Right cardiac atrium (tissue), 5 donors: ENCODE results near the gene PARPBP. TPM values are rescaled to one million over a fixed set of nuclear protein-coding genes. Genes with fewer than 3 reads are reported as not detected.
A peak's percentile ranks its signal among the peaks of the same experiment; 100 is the strongest.
"Not testable (repeated sequence)": the region's sequence is repeated elsewhere in the genome, so short reads cannot be mapped to it uniquely, and the experiment has no call there.

Experiments used
- ATAC-seq, 2 donors: fragments of 200-7000 bp; cut with Tn5 transposase; one replicate each; pipeline versions ENCODE4 v1.8.0 to v1.9.1; 2020; ENCODE audit warnings: moderate library complexity in 2 of 2, mild to moderate bottlenecking in 1 of 2
- DNase-seq, 3 donors: peaks; one replicate each; pipeline ENCODE4 v3.0.0-alpha.2; 2020
- H3K27ac ChIP-seq: one replicate; pipeline ENCODE4 v1.5.1; 2013; ENCODE audit warnings: mild to moderate bottlenecking, low read length, control low read depth, moderate library complexity
- H3K27me3 ChIP-seq: one replicate; pipeline ENCODE4 v1.6.1; 2013; ENCODE audit not compliant: control insufficient read depth, insufficient read depth
- H3K4me1 ChIP-seq: one replicate; pipeline ENCODE4 v1.6.1; 2013; ENCODE audit warnings: low read length; ENCODE audit not compliant: control insufficient read depth, insufficient read depth
- H3K4me3 ChIP-seq: one replicate; pipeline ENCODE4 v1.5.1; 2013; ENCODE audit warnings: low read length, control low read depth
- H3K9me3 ChIP-seq: one replicate; pipeline ENCODE4 v1.6.1; 2013; ENCODE audit warnings: low read length; ENCODE audit not compliant: control insufficient read depth
- whole genome bisulfite sequencing: extraction: QIAGEN DNeasy Blood & Tissue Kit; methylation state at CpG from one replicate; pipeline ENCODE4 v1.1.7; 2013; 5-methylcytosine and 5-hydroxymethylcytosine counted together
- intact Hi-C, 4 donors: fragments of 100-400 bp; cut with DNase I; formaldehyde crosslinking; loops; one replicate each; pipeline versions ENCODE4 v1.11.0 to v1.14.0; 2022 to 2023
- long read RNA-seq, 4 donors: library from polyadenylated mRNA; unstranded; transcript quantifications; one replicate each; pipeline ENCODE4 v2.0.0, GENCODE V29; 2020 to 2021
- polyA plus RNA-seq: library from polyadenylated mRNA; stranded (reverse); fragments of 200-250 nt; gene quantifications from one replicate; pipeline ENCODE4 v1.2.3, GENCODE V29; 2013
- total RNA-seq, 4 donors: library from RNA; stranded (reverse); fragmentation: NEBNext Ultra II Directional; extraction: Animal tissue kit (Norgen Biotek cat#: 25700); gene quantifications; one replicate each; pipeline ENCODE4 v1.2.1, GENCODE V29; 2021
- donor health status: healthy with polysubstance abuse.
- donor health status: DM: no; HTN: yes; CAD: no.
- donor health status: DM: no; HTN: no; CAD: no.
- donor health status: DM: no; HTN: yes; CAD: no; lungs with severe emphysema.
- donor health status: DM: yes; HTN: yes; CAD: no.

Gene PARPBP, protein sequence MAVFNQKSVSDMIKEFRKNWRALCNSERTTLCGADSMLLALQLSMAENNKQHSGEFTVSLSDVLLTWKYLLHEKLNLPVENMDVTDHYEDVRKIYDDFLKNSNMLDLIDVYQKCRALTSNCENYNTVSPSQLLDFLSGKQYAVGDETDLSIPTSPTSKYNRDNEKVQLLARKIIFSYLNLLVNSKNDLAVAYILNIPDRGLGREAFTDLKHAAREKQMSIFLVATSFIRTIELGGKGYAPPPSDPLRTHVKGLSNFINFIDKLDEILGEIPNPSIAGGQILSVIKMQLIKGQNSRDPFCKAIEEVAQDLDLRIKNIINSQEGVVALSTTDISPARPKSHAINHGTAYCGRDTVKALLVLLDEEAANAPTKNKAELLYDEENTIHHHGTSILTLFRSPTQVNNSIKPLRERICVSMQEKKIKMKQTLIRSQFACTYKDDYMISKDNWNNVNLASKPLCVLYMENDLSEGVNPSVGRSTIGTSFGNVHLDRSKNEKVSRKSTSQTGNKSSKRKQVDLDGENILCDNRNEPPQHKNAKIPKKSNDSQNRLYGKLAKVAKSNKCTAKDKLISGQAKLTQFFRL
- 1 to 10 TPM in 1 of 4 donors, under 1 TPM in 3; 0.47 to 1.3 (median 0.81) TPM for total RNA-seq
- 0.43 TPM for polyA plus RNA-seq
- long read RNA-seq, donor 1, partial matches to known transcripts, result 0 of 3 reads
- long read RNA-seq, donor 1, other reads (novel, unspliced or antisense), result 3 of 3 reads
- long read RNA-seq, donor 2, result 0 reads
- long read RNA-seq, donor 3, partial matches to known transcripts, result 1 of 3 reads
- long read RNA-seq, donor 3, other reads (novel, unspliced or antisense), result 1 of 3 reads
- long read RNA-seq, donor 4, result 0 reads

GRCh38 chr12:102119674-102120563 lies at the start of gene PARPBP, which contains the start of gene NUP37:
Gene PARPBP, plus strand, starts transcription at chr12:102120183. Its CDS starts 3,706 bp downstream, at chr12:102123889.
Gene NUP37, minus strand, starts transcription at chr12:102120114. Its CDS starts 1,596 bp downstream, at chr12:102118518.
- ATAC-seq, result peak; percentile 100
- H3K27me3 ChIP-seq, result no peaks in the 10 kb centered on the region
- peak within 1 kb of the TSS; percentile 80 for H3K4me3 ChIP-seq
- WGBS, result under 1% methylated on average over 62 of the region's 62 CpGs
- peak; percentile 91 to 97 (median 96) for DNase-seq
- H3K4me1 ChIP-seq, result peaks cover 3% of the 10 kb centered on the region
- intact Hi-C loops, result no loop called here
- no peaks in the 10 kb centered on the region for H3K9me3 ChIP-seq
- H3K27ac ChIP-seq, result peak within 1 kb of the TSS; percentile 79

- not testable (repeated sequence) for H3K4me1 ChIP-seq, ATAC-seq
Measured at GRCh38 chr12:102072092-102072491, 47.9 kb upstream of the PARPBP start.

DNA sequence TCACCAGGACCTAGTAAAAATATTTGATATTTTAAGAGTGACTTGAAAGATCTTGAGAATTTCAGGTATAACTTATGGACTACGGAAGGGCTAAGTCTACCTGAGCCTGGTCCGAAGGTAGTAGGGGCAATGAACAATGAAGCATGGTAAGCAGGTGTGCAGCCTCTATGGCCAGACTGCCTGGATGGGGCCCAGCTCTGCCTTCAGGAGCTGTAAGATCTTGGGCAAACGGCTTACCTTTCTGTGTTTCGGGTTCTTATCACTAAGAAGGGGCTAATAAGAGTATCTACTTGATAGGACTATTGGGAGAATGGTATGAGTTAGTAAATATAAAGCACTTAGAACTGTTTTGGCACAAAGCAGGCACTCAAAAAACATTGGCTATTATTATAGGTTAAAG lies 39.1 kb upstream of the PARPBP start:
- intact Hi-C loops, result no loop called here
- no peak overlapping the region for H3K27ac ChIP-seq
- H3K4me3 ChIP-seq, result no peak overlapping the region
- H3K4me1 ChIP-seq, result no peaks in the 10 kb centered on the region
- H3K27me3 ChIP-seq, result no peaks in the 10 kb centered on the region
- DNase-seq (no peak), ATAC-seq (no peak)
- no peaks in the 10 kb centered on the region for H3K9me3 ChIP-seq
- WGBS, result 95% methylated on average over 4 of the region's 4 CpGs

More at GRCh38 chr12:102072092-102072491, 47.9 kb upstream of the PARPBP start:
- H3K9me3 ChIP-seq, H3K27me3 ChIP-seq, DNase-seq, H3K4me3 ChIP-seq, H3K27ac ChIP-seq, intact Hi-C loops: not testable (repeated sequence)
- 89% methylated on average over 7 of the region's 7 CpGs for WGBS

- H3K27me3 ChIP-seq, intact Hi-C loops, H3K9me3 ChIP-seq, H3K4me3 ChIP-seq, ATAC-seq, H3K4me1 ChIP-seq, H3K27ac ChIP-seq: not testable (repeated sequence)
- 98% methylated on average over 38 of the region's 38 CpGs for WGBS
- DNase-seq, result peak in 1 of 3 donors; percentile 34
Measured at GRCh38 chr12:102089228-102089835, 30.7 kb upstream of the PARPBP start.

GRCh38 chr12:102093319-102093718 lies 26.7 kb upstream of the PARPBP start:
- no peaks in the 10 kb centered on the region for H3K4me1 ChIP-seq
- H3K27me3 ChIP-seq, result no peaks in the 10 kb centered on the region

DNA sequence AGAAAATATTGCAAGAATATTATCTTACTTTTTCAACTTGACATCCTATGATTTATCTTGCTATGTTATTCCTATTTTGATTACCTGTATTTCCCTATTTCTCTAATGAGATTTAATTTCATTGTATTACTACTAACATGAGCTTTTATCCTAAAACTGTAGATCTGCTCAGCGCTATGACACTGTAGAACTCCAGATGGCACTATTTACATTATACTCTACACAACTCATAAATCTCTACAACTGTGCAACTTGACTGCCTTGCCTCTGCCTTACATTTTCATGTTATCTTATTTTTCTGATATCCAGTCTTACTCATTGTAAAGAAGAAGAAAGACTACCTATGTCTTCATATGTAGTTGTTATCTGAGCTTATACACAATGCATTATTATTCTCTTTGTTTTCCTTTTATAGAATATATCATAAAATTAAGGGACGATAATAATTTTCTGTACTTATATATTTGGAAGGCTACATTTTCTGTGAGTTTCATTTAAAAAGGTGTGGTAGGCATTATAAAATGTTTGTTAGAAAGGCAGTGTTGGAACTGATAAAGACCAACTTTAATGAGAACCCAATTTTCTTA lies 24.2 kb upstream of the PARPBP start:
- ATAC-seq (no peak), DNase-seq (no peak)
- 81% methylated on average over 2 of the region's 2 CpGs for WGBS
- Histone ChIP-seq H3K27me3 (no peaks in the 10 kb centered on the region), H3K27ac (no peak overlapping the region), H3K4me3 (no peak overlapping the region), H3K4me1 (no peaks in the 10 kb centered on the region), H3K9me3 (no peaks in the 10 kb centered on the region)
- intact Hi-C loops, result no loop called here

More at GRCh38 chr12:102093319-102093718, 26.7 kb upstream of the PARPBP start:
- Histone ChIP-seq H3K4me3 (no peak overlapping the region), H3K9me3 (no peaks in the 10 kb centered on the region), H3K27ac (no peak overlapping the region)
- intact Hi-C loops, result no loop called here
- ATAC-seq, result no peak
- no peak for DNase-seq

- Histone ChIP-seq H3K27me3 (no peaks in the 10 kb centered on the region), H3K27ac (no peak overlapping the region), H3K4me3 (no peak overlapping the region), H3K9me3 (no peaks in the 10 kb centered on the region), H3K4me1 (no peaks in the 10 kb centered on the region)
- ATAC-seq, result no peak
- WGBS, result 88% methylated on average over 3 of the region's 3 CpGs
- no peak for DNase-seq
- intact Hi-C loops, result no loop called here
Measured at GRCh38 chr12:102096855-102097254, 23.1 kb upstream of the PARPBP start.

DNA sequence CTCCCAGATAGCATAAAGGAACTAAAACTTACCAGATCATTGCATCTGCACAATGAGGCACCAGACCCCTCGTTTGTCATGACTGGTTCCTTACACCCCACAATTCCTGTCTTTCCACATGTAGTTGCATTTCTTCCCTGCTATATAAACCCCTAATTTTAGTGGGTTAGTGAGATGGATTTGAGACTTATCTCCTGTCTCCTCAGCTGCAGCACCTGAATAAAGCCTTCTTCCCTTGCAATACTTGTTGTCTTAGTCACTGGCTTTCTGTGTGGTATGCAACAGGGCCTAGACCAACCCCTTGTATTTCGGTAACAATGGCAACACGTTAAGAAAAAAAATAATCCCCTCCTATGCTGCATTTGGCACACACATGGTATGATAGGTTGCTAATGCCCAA lies 13.1 kb upstream of the PARPBP start:
- no peaks in the 10 kb centered on the region for H3K27me3 ChIP-seq
- no peaks in the 10 kb centered on the region for H3K9me3 ChIP-seq
- H3K27ac ChIP-seq, result no peak overlapping the region
- intact Hi-C loops, result no loop called here
- ATAC-seq, result no peak
- no peak for DNase-seq
- 96% methylated on average over 3 of the region's 3 CpGs for WGBS
- no peak overlapping the region for H3K4me3 ChIP-seq
- H3K4me1 ChIP-seq, result no peaks in the 10 kb centered on the region

- H3K4me3 ChIP-seq, result no peak overlapping the region
- H3K4me1 ChIP-seq, result no peaks in the 10 kb centered on the region
- ATAC-seq, result no peak
- DNase-seq, result no peak
- H3K27me3 ChIP-seq, result no peaks in the 10 kb centered on the region
- intact Hi-C loops, result no loop called here
- no peaks in the 10 kb centered on the region for H3K9me3 ChIP-seq
- 72% methylated on average over 1 of the region's 1 CpG for WGBS
- H3K27ac ChIP-seq, result no peak overlapping the region
Measured at GRCh38 chr12:102107970-102108369, 12.0 kb upstream of the PARPBP start.

DNA sequence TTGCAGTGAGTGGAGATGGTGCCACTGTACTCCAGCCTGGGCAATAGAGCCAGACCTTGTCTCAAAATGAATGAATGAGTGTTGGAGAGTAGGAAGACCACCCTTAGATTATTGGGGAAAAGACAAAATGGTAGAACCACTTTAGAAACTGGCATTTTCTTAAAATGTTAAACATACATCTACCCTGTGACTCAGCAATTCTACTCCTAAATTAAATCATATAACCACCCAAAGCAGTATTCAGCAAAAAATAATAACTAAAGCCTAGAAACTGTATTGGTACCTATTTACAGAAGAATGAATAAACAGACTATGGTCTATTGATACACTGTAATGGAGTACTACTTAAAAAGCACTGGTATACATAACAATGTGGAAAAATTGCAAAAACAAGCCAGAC lies 9.2 kb upstream of the PARPBP start:
- DNase-seq (no peak), ATAC-seq (no peak)
- Histone ChIP-seq H3K4me3 (no peak overlapping the region), H3K27ac (no peak overlapping the region), H3K4me1 (no peaks in the 10 kb centered on the region), H3K9me3 (no peaks in the 10 kb centered on the region), H3K27me3 (no peaks in the 10 kb centered on the region)
- intact Hi-C loops, result no loop called here
